GM23338 (cell line): Measurements from ENCODE around the gene TMEM94.

ENCODE experiments used
- NANOG ChIP-seq: IDR thresholded peaks from 2 replicates; pipeline ENCODE4 v1.6.1; 2016; ENCODE audit warnings: antibody characterized with exemption, borderline replicate concordance
- REST ChIP-seq: IDR thresholded peaks from one replicate; pipeline ENCODE4 v1.6.1; 2018; ENCODE audit warnings: antibody characterized with exemption; ENCODE audit not compliant: unreplicated experiment
- STAT1 ChIP-seq: IDR thresholded peaks from one replicate; pipeline ENCODE4 v1.6.1; 2016; ENCODE audit warnings: antibody characterized with exemption; ENCODE audit not compliant: unreplicated experiment
- TF ChIP-seq, protein P1 (sequence below), 2 experiments: fragments of 200-600 bp in 1 of 2; sonication (generic) in 1 of 2; conservative IDR thresholded peaks; 2 replicates each; pipeline versions ENCODE4 v1.5.1 to v1.6.1; 2016 to 2017; ENCODE audit warnings: antibody characterized with exemption in 2 of 2, low read depth in 2 of 2, mild to moderate bottlenecking in 2 of 2, moderate library complexity in 1 of 2

DNA sequence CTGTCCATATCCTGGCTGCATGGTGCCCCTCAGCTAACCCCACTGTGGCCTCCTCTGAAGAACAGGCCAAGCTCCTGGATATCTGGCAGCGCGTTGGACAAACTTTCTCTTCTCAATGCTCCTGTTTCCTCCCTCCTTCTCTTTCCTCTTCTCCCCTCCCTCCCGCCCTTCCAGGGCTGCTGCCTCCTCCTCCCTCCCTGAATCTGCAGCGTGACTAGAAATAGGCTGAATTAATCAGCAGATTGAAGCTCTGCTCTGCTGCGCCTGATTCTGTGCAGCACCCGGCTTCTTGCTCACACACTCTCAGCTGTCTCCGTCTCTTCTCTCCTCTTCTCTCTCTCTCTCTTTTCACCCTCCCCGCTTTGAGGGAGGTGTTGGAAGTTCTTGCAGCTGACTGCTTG lies 19.8 kb downstream of the TMEM94 start:
- TF ChIP-seq, protein P1, sequence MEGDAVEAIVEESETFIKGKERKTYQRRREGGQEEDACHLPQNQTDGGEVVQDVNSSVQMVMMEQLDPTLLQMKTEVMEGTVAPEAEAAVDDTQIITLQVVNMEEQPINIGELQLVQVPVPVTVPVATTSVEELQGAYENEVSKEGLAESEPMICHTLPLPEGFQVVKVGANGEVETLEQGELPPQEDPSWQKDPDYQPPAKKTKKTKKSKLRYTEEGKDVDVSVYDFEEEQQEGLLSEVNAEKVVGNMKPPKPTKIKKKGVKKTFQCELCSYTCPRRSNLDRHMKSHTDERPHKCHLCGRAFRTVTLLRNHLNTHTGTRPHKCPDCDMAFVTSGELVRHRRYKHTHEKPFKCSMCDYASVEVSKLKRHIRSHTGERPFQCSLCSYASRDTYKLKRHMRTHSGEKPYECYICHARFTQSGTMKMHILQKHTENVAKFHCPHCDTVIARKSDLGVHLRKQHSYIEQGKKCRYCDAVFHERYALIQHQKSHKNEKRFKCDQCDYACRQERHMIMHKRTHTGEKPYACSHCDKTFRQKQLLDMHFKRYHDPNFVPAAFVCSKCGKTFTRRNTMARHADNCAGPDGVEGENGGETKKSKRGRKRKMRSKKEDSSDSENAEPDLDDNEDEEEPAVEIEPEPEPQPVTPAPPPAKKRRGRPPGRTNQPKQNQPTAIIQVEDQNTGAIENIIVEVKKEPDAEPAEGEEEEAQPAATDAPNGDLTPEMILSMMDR (conservative IDR thresholded peaks at IDR 0.05; ENCODE audit: low read depth in 2 of 2) = no peak
- TF ChIP-seq STAT1 (no peak), NANOG (no peak), REST (no peak)
